Right cardiac atrium (tissue), 5 donors: ENCODE data around the gene SLC48A1. TPM values are rescaled to one million over a fixed set of nuclear protein-coding genes. Genes with fewer than 3 reads are reported as not detected.

Experiments
- polyA plus RNA-seq: library from polyadenylated mRNA; stranded (reverse); fragments of 200-250 nt; gene quantifications from one replicate; pipeline ENCODE4 v1.2.3, GENCODE V29; 2013
- total RNA-seq, 4 donors: library from RNA; stranded (reverse); fragmentation: NEBNext Ultra II Directional; extraction: Animal tissue kit (Norgen Biotek cat#: 25700); gene quantifications; one replicate each; pipeline ENCODE4 v1.2.1, GENCODE V29; 2021
- donor health status: healthy with polysubstance abuse.
- donor health status: DM: no; HTN: yes; CAD: no.
- donor health status: DM: no; HTN: no; CAD: no.
- donor health status: DM: no; HTN: yes; CAD: no; lungs with severe emphysema.
- donor health status: DM: yes; HTN: yes; CAD: no.

Gene SLC48A1
- total and polyA plus RNA-seq, 5 donors = 22.0 to 30.1 (median 27.3) TPM

Other genes starting within 250 kb of the SLC48A1 start
- 10 to 100 TPM; 15.4 to 22.8 (median 21.3) TPM for gene RPAP3, start 67.2 kb upstream of the SLC48A1 start, total RNA-seq
- gene RPAP3, start 67.2 kb upstream of the SLC48A1 start, polyA plus RNA-seq = 11.9 TPM
- gene ENDOU, start 47.7 kb upstream of the SLC48A1 start, total RNA-seq = under 1 TPM; 0.28 to 0.86 (median 0.51) TPM
- 0.45 TPM for gene ENDOU, start 47.7 kb upstream of the SLC48A1 start, polyA plus RNA-seq
- 10 to 100 TPM; 14.1 to 28.7 (median 23.3) TPM for gene RAPGEF3, start 14.4 kb upstream of the SLC48A1 start, total RNA-seq
- gene RAPGEF3, start 14.4 kb upstream of the SLC48A1 start, polyA plus RNA-seq = 44.9 TPM
- 10 to 100 TPM; 46.5 to 60.1 (median 51.1) TPM for gene HDAC7, start 46.7 kb downstream of the SLC48A1 start, total RNA-seq
- 38.0 TPM for gene HDAC7, start 46.7 kb downstream of the SLC48A1 start, polyA plus RNA-seq
- gene VDR, start 131.8 kb downstream of the SLC48A1 start, total RNA-seq = 1 to 10 TPM in 2 of 4 donors, under 1 TPM in 2; 0.93 to 3.0 (median 1.3) TPM
- gene VDR, start 131.8 kb downstream of the SLC48A1 start, polyA plus RNA-seq = 0.27 TPM
- 10 to 100 TPM; 68.6 to 85.7 (median 74.5) TPM for gene TMEM106C, start 190.4 kb downstream of the SLC48A1 start, total RNA-seq
- gene TMEM106C, start 190.4 kb downstream of the SLC48A1 start, polyA plus RNA-seq = 67.8 TPM
- not detected for gene COL2A1, start 231.2 kb downstream of the SLC48A1 start, total RNA-seq
- gene COL2A1, start 231.2 kb downstream of the SLC48A1 start, polyA plus RNA-seq = 0.07 TPM